A673 (cell line): Measurements from ENCODE around the gene KRTAP10-11.

Experiments used
- EZH2 ChIP-seq: fragments of 200-600 bp; sonication (generic); IDR thresholded peaks from 2 replicates; pipeline ENCODE4 v1.6.1; 2017; ENCODE audit warnings: borderline replicate concordance, low read depth, mild to moderate bottlenecking, mixed read lengths, antibody characterized with exemption, low read length; ENCODE audit not compliant: poor library complexity, severe bottlenecking
- TF ChIP-seq, protein P1 (sequence below): fragments of 300-800, 200-600 bp; sonication (generic); conservative IDR thresholded peaks from 2 replicates; pipeline ENCODE4 v1.5.1; 2017; ENCODE audit warnings: low read depth, mild to moderate bottlenecking, antibody characterized with exemption, low read length, moderate library complexity, mixed read lengths

DNA sequence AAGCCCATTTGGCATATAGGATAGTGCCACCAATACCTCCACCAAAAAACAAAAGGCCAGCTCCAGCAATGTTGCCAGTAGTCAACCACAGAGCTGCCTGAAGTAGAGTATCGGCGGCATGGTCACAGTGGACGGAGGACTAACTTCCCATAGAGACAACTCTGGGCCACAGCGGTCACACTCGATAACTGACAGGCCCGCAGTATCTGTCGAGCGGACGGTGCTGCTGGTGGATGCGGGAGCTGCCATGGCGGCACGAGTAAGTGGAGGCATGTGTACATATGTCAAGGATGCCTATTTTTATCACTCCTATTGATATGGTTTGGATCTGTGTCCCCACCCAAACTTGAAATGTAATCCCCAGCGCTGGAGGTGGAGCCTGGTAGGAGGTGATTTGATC is 31.7 kb downstream of the KRTAP10-11 start:
- TF ChIP-seq, protein P1, sequence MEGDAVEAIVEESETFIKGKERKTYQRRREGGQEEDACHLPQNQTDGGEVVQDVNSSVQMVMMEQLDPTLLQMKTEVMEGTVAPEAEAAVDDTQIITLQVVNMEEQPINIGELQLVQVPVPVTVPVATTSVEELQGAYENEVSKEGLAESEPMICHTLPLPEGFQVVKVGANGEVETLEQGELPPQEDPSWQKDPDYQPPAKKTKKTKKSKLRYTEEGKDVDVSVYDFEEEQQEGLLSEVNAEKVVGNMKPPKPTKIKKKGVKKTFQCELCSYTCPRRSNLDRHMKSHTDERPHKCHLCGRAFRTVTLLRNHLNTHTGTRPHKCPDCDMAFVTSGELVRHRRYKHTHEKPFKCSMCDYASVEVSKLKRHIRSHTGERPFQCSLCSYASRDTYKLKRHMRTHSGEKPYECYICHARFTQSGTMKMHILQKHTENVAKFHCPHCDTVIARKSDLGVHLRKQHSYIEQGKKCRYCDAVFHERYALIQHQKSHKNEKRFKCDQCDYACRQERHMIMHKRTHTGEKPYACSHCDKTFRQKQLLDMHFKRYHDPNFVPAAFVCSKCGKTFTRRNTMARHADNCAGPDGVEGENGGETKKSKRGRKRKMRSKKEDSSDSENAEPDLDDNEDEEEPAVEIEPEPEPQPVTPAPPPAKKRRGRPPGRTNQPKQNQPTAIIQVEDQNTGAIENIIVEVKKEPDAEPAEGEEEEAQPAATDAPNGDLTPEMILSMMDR, result no peak
- no peak for TF ChIP-seq EZH2
